Sigmoid colon (tissue), 7 donors: ENCODE data around the gene MPHOSPH10. TPM values are rescaled to one million over a fixed set of nuclear protein-coding genes. Genes with fewer than 3 reads are reported as not detected.

Experiments used
- DNase-seq: peaks from one replicate; pipeline ENCODE4 v3.0.0-alpha.2; 2019
- H3K27ac ChIP-seq, 4 donors: fragments of 200-600 bp; sonication (generic); one replicate each; pipeline ENCODE4 v1.5.1; 2016 to 2019; ENCODE audit warnings: mild to moderate bottlenecking in 1 of 4
- H3K27me3 ChIP-seq, 3 donors: fragments of 200-600 bp; sonication (generic); one replicate each; pipeline ENCODE4 v1.5.1; 2019; ENCODE audit warnings: mild to moderate bottlenecking in 1 of 3
- H3K36me3 ChIP-seq, 4 donors: fragments of 200-600 bp; sonication (generic); one replicate each; pipeline ENCODE4 v1.5.1; 2016 to 2019
- H3K4me1 ChIP-seq, 4 donors: fragments of 200-600 bp; sonication (generic); one replicate each; pipeline ENCODE4 v1.5.1; 2017 to 2019
- H3K4me3 ChIP-seq, 4 donors: fragments of 200-600 bp; sonication (generic); one replicate each; pipeline ENCODE4 v1.5.1; 2017 to 2019; ENCODE audit warnings: mild to moderate bottlenecking in 2 of 4, moderate library complexity in 1 of 4
- H3K9me3 ChIP-seq, 4 donors: fragments of 200-600 bp in 3 of 4; sonication (generic) in 3 of 4; one replicate each; pipeline versions ENCODE4 v1.5.1 to v1.6.1; 2013 to 2019
- EP300 ChIP-seq, 4 donors: sonication (generic); formaldehyde crosslinking; IDR thresholded peaks; one replicate each; pipeline ENCODE4 v1.6.1; 2017; ENCODE audit warnings: antibody characterized with exemption in 4 of 4
- POLR2A ChIP-seq, 2 donors: fragments of 450-650 bp; IDR thresholded peaks; one replicate each; pipeline ENCODE4 v1.6.1; 2016; ENCODE audit warnings: antibody characterized with exemption in 2 of 2, mild to moderate bottlenecking in 2 of 2, moderate library complexity in 2 of 2
- POLR2AphosphoS5 ChIP-seq, 4 donors: sonication (generic); formaldehyde crosslinking; IDR thresholded peaks; one replicate each; pipeline ENCODE4 v1.6.1; 2017; ENCODE audit warnings: antibody characterized with exemption in 4 of 4
- WGBS, 2 donors: extraction: QIAGEN DNeasy Blood & Tissue Kit; methylation state at CpG; one replicate each; pipeline ENCODE4 v1.1.7; 2013; 5-methylcytosine and 5-hydroxymethylcytosine counted together
- intact Hi-C: fragments of 100-400 bp; cut with DNase I; formaldehyde crosslinking; loops from one replicate; pipeline ENCODE4 v1.15.1; 2023
- polyA plus RNA-seq, 3 donors: library from polyadenylated mRNA; stranded (reverse); fragments of 200-250 nt; gene quantifications; one replicate each; pipeline ENCODE4 v1.2.3, GENCODE V29; 2013
- small RNA-seq, 3 donors: library from RNA; depleted of rRNA; stranded (forward); fragments of <200 nt; gene quantifications; one replicate each; pipeline ENCODE3, GENCODE V24; 2016
- total RNA-seq, 4 donors: library from RNA; depleted of rRNA; stranded (reverse); fragments of >200 nt; gene quantifications; one replicate each; pipeline ENCODE4 v1.1.0, GENCODE V29; 2016
- TF ChIP-seq, protein P1 (sequence below), 4 experiments: fragments of 450-650 bp in 3 of 4; fragments of 200-600 bp in 1 of 4; IDR thresholded peaks; one replicate each; pipeline ENCODE4 v1.5.1; 2016 to 2019; ENCODE audit warnings: antibody characterized with exemption in 4 of 4, mild to moderate bottlenecking in 3 of 4, moderate library complexity in 2 of 4
- donor health status: healthy with polysubstance abuse.
- donor health status: Bipolar disorder and iron deficiency.
- donor health status: healthy.

The MPHOSPH10 gene
- total and polyA plus RNA-seq, 7 donors: 11.1 to 27.1 (median 21.0) TPM

- TF ChIP-seq POLR2A (IDR thresholded peaks at IDR 0.05) (no peak), EP300 (IDR thresholded peaks at IDR 0.05) (no peak), POLR2AphosphoS5 (IDR thresholded peaks at IDR 0.05) (no peak)
- TF ChIP-seq, protein P1, sequence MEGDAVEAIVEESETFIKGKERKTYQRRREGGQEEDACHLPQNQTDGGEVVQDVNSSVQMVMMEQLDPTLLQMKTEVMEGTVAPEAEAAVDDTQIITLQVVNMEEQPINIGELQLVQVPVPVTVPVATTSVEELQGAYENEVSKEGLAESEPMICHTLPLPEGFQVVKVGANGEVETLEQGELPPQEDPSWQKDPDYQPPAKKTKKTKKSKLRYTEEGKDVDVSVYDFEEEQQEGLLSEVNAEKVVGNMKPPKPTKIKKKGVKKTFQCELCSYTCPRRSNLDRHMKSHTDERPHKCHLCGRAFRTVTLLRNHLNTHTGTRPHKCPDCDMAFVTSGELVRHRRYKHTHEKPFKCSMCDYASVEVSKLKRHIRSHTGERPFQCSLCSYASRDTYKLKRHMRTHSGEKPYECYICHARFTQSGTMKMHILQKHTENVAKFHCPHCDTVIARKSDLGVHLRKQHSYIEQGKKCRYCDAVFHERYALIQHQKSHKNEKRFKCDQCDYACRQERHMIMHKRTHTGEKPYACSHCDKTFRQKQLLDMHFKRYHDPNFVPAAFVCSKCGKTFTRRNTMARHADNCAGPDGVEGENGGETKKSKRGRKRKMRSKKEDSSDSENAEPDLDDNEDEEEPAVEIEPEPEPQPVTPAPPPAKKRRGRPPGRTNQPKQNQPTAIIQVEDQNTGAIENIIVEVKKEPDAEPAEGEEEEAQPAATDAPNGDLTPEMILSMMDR (IDR thresholded peaks at IDR 0.05): no peak
- intact Hi-C loops: no loop called here
- Histone ChIP-seq H3K9me3 (no peaks in the 10 kb centered on the region), H3K36me3 (peaks cover 0 to 26% (median 3%) of the 10 kb centered on the region in 4 donors), H3K27ac (no peak overlapping the region), H3K4me1 (no peaks in the 10 kb centered on the region), H3K27me3 (no peaks in the 10 kb centered on the region), H3K4me3 (no peak overlapping the region)
- 82 to 89% methylated on average over 1 of the region's 1 CpG for WGBS, 2 donors
- DNase-seq: no peak
These were observed 56.5 kb downstream of the MPHOSPH10 start for GRCh38 chr2:71186973-71187372.

DNA sequence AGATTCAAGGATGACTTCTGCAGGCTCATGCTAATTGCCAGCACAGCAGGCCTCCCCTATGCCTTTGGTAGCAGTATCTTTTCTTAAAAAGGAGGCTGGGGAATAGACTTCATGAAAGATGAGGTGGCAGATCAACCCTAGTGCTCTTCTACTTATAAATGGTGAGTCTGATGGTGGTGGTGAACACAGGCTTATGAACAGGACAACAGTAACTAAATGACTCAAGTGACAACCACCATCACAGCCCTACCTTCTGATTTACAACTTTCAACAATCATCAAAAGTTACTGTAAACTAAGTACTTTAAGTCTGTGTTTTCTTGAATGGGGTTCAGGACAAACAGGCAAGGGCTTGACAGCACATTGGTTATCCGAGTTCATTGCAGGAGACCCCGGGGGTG lies 57.2 kb downstream of the MPHOSPH10 start:
- DNase-seq: no peak

GRCh38 chr2:71190656-71191569 lies 60.5 kb downstream of the MPHOSPH10 start:
- no peaks in the 10 kb centered on the region for H3K27me3 ChIP-seq
- H3K27ac ChIP-seq: no peak overlapping the region
- TF ChIP-seq EP300 (IDR thresholded peaks at IDR 0.05) (no peak), POLR2A (IDR thresholded peaks at IDR 0.05) (no peak), POLR2AphosphoS5 (IDR thresholded peaks at IDR 0.05) (no peak)
- TF ChIP-seq, protein P1 (IDR thresholded peaks at IDR 0.05): no peak
- 81% methylated on average over 3 of the region's 3 CpGs for WGBS, 2 donors
- H3K4me3 ChIP-seq: no peak overlapping the region
- H3K9me3 ChIP-seq: no peaks in the 10 kb centered on the region
- DNase-seq: no peak
- H3K4me1 ChIP-seq: no peaks in the 10 kb centered on the region
- peaks cover 0 to 26% (median 3%) of the 10 kb centered on the region in 4 donors for H3K36me3 ChIP-seq
- intact Hi-C loops: no loop called here

More for the DNA sequence above, 57.2 kb downstream of the MPHOSPH10 start:
- Histone ChIP-seq H3K27ac (no peak overlapping the region), H3K36me3 (peaks cover 0 to 26% (median 3%) of the 10 kb centered on the region in 4 donors), H3K4me1 (no peaks in the 10 kb centered on the region), H3K27me3 (no peaks in the 10 kb centered on the region), H3K4me3 (no peak overlapping the region), H3K9me3 (no peaks in the 10 kb centered on the region)
- TF ChIP-seq, protein P1 (IDR thresholded peaks at IDR 0.05): no peak
- TF ChIP-seq POLR2AphosphoS5 (IDR thresholded peaks at IDR 0.05) (no peak), POLR2A (IDR thresholded peaks at IDR 0.05) (no peak), EP300 (IDR thresholded peaks at IDR 0.05) (no peak)
- intact Hi-C loops: no loop called here
- 86% methylated on average over 2 of the region's 2 CpGs for WGBS, 2 donors

GRCh38 chr2:71191570-71191943 lies 61.1 kb downstream of the MPHOSPH10 start:
- WGBS, 2 donors: 73 to 75% methylated on average over 3 of the region's 3 CpGs
- intact Hi-C loops: no loop called here

More at GRCh38 chr2:71191570-71191943, 61.1 kb downstream of the MPHOSPH10 start:
- Histone ChIP-seq H3K9me3 (no peaks in the 10 kb centered on the region), H3K36me3 (peaks cover 0 to 29% (median 3%) of the 10 kb centered on the region in 4 donors), H3K27me3 (no peaks in the 10 kb centered on the region), H3K27ac (no peak overlapping the region), H3K4me3 (no peak overlapping the region), H3K4me1 (no peaks in the 10 kb centered on the region)
- TF ChIP-seq POLR2A (IDR thresholded peaks at IDR 0.05) (no peak), POLR2AphosphoS5 (IDR thresholded peaks at IDR 0.05) (no peak), EP300 (IDR thresholded peaks at IDR 0.05) (no peak)
- TF ChIP-seq, protein P1 (IDR thresholded peaks at IDR 0.05): no peak
- no peak for DNase-seq

Small RNA genes lying within 50 kb of the gene (small RNA-seq; reads per million reads assigned to genes)
- gene AC007881.1: 0 reads per million in 3 donors

Other genes with a start within 250 kb of the MPHOSPH10 start
- 1 to 10 TPM in 1 of 4 donors, under 1 TPM in 1, not detected in 2; 0.83 to 1.8 TPM for gene VAX2, start 230.1 kb upstream of the MPHOSPH10 start, total RNA-seq
- gene VAX2, start 230.1 kb upstream of the MPHOSPH10 start, polyA plus RNA-seq: under 1 TPM in 2 of 3 donors, not detected in 1; 0.07 to 0.60 TPM
- 1 to 10 TPM in 1 of 4 donors, under 1 TPM in 1, not detected in 2; 0.66 to 1.9 TPM for gene ATP6V1B1, start 194.7 kb upstream of the MPHOSPH10 start, total RNA-seq
- gene ATP6V1B1, start 194.7 kb upstream of the MPHOSPH10 start, polyA plus RNA-seq: under 1 TPM in 1 of 3 donors, not detected in 2; 0.16 TPM
- 1 to 10 TPM in 2 of 4 donors, under 1 TPM in 2; 0.49 to 1.9 (median 0.87) TPM for gene ANKRD53, start 152.0 kb upstream of the MPHOSPH10 start, total RNA-seq
- 1 to 10 TPM in 2 of 3 donors, not detected in 1; 1.0 to 1.2 TPM for gene ANKRD53, start 152.0 kb upstream of the MPHOSPH10 start, polyA plus RNA-seq
- 10 to 100 TPM; 19.5 to 26.5 (median 22.8) TPM for gene TEX261, start 135.8 kb upstream of the MPHOSPH10 start, total RNA-seq
- 10 to 100 TPM; 12.0 to 47.6 (median 16.8) TPM for gene TEX261, start 135.8 kb upstream of the MPHOSPH10 start, polyA plus RNA-seq
- 10 to 100 TPM; 36.3 to 73.2 (median 64.2) TPM for gene NAGK, start 62.0 kb upstream of the MPHOSPH10 start, total RNA-seq
- 10 to 100 TPM; 60.0 to 93.1 (median 86.5) TPM for gene NAGK, start 62.0 kb upstream of the MPHOSPH10 start, polyA plus RNA-seq
- gene MCEE, start 405 bp upstream of the MPHOSPH10 start, total RNA-seq: 10 to 100 TPM in 3 of 4 donors, 1 to 10 TPM in 1; 8.1 to 23.5 (median 15.5) TPM
- 10 to 100 TPM; 14.6 to 46.2 (median 43.2) TPM for gene MCEE, start 405 bp upstream of the MPHOSPH10 start, polyA plus RNA-seq
- 10 to 100 TPM in 3 of 4 donors, 1 to 10 TPM in 1; 8.0 to 13.2 (median 12.4) TPM for gene PAIP2B, start 96.5 kb downstream of the MPHOSPH10 start, total RNA-seq
- gene PAIP2B, start 96.5 kb downstream of the MPHOSPH10 start, polyA plus RNA-seq: 1 to 10 TPM; 1.2 to 2.3 (median 1.8) TPM
- 100 to 1,000 TPM; 161 to 184 (median 176) TPM for gene ZNF638, start 201.1 kb downstream of the MPHOSPH10 start, total RNA-seq
- 10 to 100 TPM; 28.7 to 69.8 (median 43.8) TPM for gene ZNF638, start 201.1 kb downstream of the MPHOSPH10 start, polyA plus RNA-seq